Smooth muscle cell (in vitro differentiated cells): ENCODE results near the gene ADGRB2. TPM values are rescaled to one million over a fixed set of nuclear protein-coding genes. Genes with fewer than 3 reads are reported as not detected.

Source experiments
- DNase-seq: peaks from one replicate; lab custom pipeline; 2025; ENCODE audit not compliant: unreplicated experiment; lab: John Stamatoyannopoulos, UW
- H2AFZ ChIP-seq: fragments of 200-600 bp; sonication (generic); 2 replicates; pipeline ENCODE4 v1.6.0; 2016; ENCODE audit warnings: antibody characterized with exemption, low read depth, mild to moderate bottlenecking
- H3F3A ChIP-seq: fragments of 200-600 bp; sonication (generic); 2 replicates; pipeline ENCODE4 v1.6.0; 2017; ENCODE audit warnings: antibody characterized with exemption, low read depth
- H3K27ac ChIP-seq: fragments of 200-600 bp; sonication (generic); 2 replicates; pipeline ENCODE4 v1.5.1; 2016; ENCODE audit warnings: low read depth, mild to moderate bottlenecking
- H3K27me3 ChIP-seq: fragments of 200-600 bp; sonication (generic); 2 replicates; pipeline ENCODE4 v1.6.1; 2016; ENCODE audit warnings: low read depth, mild to moderate bottlenecking
- H3K36me3 ChIP-seq: fragments of 200-600 bp; sonication (generic); 2 replicates; pipeline ENCODE4 v1.5.1; 2016; ENCODE audit warnings: low read depth
- H3K4me1 ChIP-seq: fragments of 200-600 bp; sonication (generic); 2 replicates; pipeline ENCODE4 v1.5.1; 2016; ENCODE audit warnings: low read depth
- H3K4me2 ChIP-seq: fragments of 200-600 bp; sonication (generic); 2 replicates; pipeline ENCODE4 v1.6.0; 2016; ENCODE audit warnings: mild to moderate bottlenecking
- H3K4me3 ChIP-seq: fragments of 200-600 bp; sonication (generic); 2 replicates; pipeline ENCODE4 v1.5.1; 2016; ENCODE audit warnings: mild to moderate bottlenecking
- H3K79me2 ChIP-seq: fragments of 200-600 bp; sonication (generic); 2 replicates; pipeline ENCODE4 v1.6.0; 2016; ENCODE audit warnings: low read depth, mild to moderate bottlenecking
- H3K9ac ChIP-seq: fragments of 200-600 bp; sonication (generic); 2 replicates; pipeline ENCODE4 v1.6.0; 2016; ENCODE audit warnings: low read depth
- H3K9me3 ChIP-seq: fragments of 200-600 bp; sonication (generic); replicated peaks from 2 replicates; pipeline ENCODE4 v1.5.1; 2016; ENCODE audit warnings: low read depth
- H4K20me1 ChIP-seq: fragments of 200-600 bp; sonication (generic); 2 replicates; pipeline ENCODE4 v1.6.0; 2016; ENCODE audit warnings: low read depth
- CTCF ChIP-seq: fragments of 200-600 bp; sonication (generic); IDR thresholded peaks from 2 replicates; pipeline ENCODE4 v1.5.1; 2017; ENCODE audit warnings: borderline replicate concordance, mild to moderate bottlenecking, antibody characterized with exemption; ENCODE audit not compliant: insufficient read depth, poor library complexity, severe bottlenecking
- WGBS: methylation state at CpG from one replicate; pipeline ENCODE4 v1.1.7; 2016; ENCODE audit warnings: low lambda C conversion rate; 5-methylcytosine and 5-hydroxymethylcytosine counted together
- polyA plus RNA-seq: library from polyadenylated mRNA; unstranded; fragments of >200 nt; fragmentation: Nextera tagmentation; extraction: Ambion mirVana; gene quantifications from 2 replicates; pipeline ENCODE4 v1.2.1, GENCODE V29; 2016
- total RNA-seq: library from RNA; depleted of rRNA; stranded (reverse); fragments of >200 nt; gene quantifications from 2 replicates; pipeline ENCODE4 v1.2.3, GENCODE V29; 2014

The ADGRB2 gene
- total and polyA plus RNA-seq, 2 experiments from 2014 or later: 8.8 to 9.4 TPM

- Histone ChIP-seq H3K4me2 (no peak overlapping the region), H3K4me3 (no peak overlapping the region), H3K36me3 (no peaks in the 10 kb centered on the region), H3K9me3 (no peaks in the 10 kb centered on the region), H4K20me1 (no peaks in the 10 kb centered on the region), H3K27me3 (no peaks in the 10 kb centered on the region), H3K9ac (no peak overlapping the region), H3K79me2 (no peaks in the 10 kb centered on the region), H3F3A (no peaks in the 10 kb centered on the region), H3K4me1 (no peaks in the 10 kb centered on the region), H3K27ac (no peak overlapping the region), H2AFZ (no peak overlapping the region)
- DNase-seq: no peak
- TF ChIP-seq CTCF: no peak
- 91% methylated on average over 19 of the region's 19 CpGs for WGBS
These were observed 30.5 kb downstream of the ADGRB2 start for GRCh38 chr1:31733389-31734219.

GRCh38 chr1:31732751-31733289, 31.3 kb downstream of the ADGRB2 start:
- Histone ChIP-seq H2AFZ (no peak overlapping the region), H3K27ac (no peak overlapping the region), H3F3A (no peaks in the 10 kb centered on the region), H3K9me3 (no peaks in the 10 kb centered on the region), H3K36me3 (no peaks in the 10 kb centered on the region), H3K27me3 (no peaks in the 10 kb centered on the region), H4K20me1 (no peaks in the 10 kb centered on the region), H3K4me1 (no peaks in the 10 kb centered on the region), H3K79me2 (no peaks in the 10 kb centered on the region), H3K4me2 (no peak overlapping the region), H3K4me3 (no peak overlapping the region), H3K9ac (no peak overlapping the region)
- TF ChIP-seq CTCF: no peak
- no peak for DNase-seq
- WGBS: 86% methylated on average over 18 of the region's 18 CpGs

- Histone ChIP-seq H3K36me3 (no peaks in the 10 kb centered on the region), H3K27me3 (no peaks in the 10 kb centered on the region), H3K79me2 (no peaks in the 10 kb centered on the region), H4K20me1 (no peaks in the 10 kb centered on the region), H3K27ac (no peak overlapping the region), H3K4me1 (no peaks in the 10 kb centered on the region), H3F3A (no peaks in the 10 kb centered on the region), H3K9me3 (no peaks in the 10 kb centered on the region), H3K9ac (no peak overlapping the region), H3K4me3 (no peak overlapping the region), H2AFZ (no peak overlapping the region), H3K4me2 (no peak overlapping the region)
- no peak for TF ChIP-seq CTCF
- WGBS: 91% methylated on average over 6 of the region's 6 CpGs
- no peak for DNase-seq
These were observed 31.8 kb downstream of the ADGRB2 start for GRCh38 chr1:31732343-31732742.
